GM18517 (cell line): ENCODE results near the gene VNN1.
"Not testable (repeated sequence)": the region's sequence is repeated elsewhere in the genome, so short reads cannot be mapped to it uniquely, and the experiment has no call there.

Experiments
- ATAC-seq: cut with Tn5 transposase; IDR thresholded peaks from one replicate; pipeline ENCODE4 v1.9.1; 2021; ENCODE audit warnings: mild to moderate bottlenecking, moderate library complexity; ENCODE audit not compliant: unreplicated experiment

Gene VNN1

DNA sequence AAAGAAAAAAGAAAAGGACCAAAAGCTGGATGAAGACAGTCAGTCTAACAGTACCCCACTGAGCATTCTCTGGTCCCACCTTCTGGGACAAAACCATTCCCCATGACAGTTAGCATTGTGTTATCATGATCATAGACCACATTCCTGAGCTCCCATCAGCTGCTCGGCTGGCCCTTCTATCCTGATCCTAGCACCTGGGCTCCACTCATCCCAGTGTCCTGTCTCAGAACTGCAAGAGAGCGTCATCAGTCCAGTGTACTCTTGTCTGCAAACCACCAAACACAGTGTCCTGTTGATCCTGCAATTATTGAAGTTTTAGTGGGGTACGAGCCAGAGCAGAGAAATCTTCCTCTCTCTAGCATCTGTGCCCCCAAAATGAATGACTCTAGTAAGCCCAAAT lies 38.9 kb downstream of the VNN1 start:
- ATAC-seq, result no peak

DNA sequence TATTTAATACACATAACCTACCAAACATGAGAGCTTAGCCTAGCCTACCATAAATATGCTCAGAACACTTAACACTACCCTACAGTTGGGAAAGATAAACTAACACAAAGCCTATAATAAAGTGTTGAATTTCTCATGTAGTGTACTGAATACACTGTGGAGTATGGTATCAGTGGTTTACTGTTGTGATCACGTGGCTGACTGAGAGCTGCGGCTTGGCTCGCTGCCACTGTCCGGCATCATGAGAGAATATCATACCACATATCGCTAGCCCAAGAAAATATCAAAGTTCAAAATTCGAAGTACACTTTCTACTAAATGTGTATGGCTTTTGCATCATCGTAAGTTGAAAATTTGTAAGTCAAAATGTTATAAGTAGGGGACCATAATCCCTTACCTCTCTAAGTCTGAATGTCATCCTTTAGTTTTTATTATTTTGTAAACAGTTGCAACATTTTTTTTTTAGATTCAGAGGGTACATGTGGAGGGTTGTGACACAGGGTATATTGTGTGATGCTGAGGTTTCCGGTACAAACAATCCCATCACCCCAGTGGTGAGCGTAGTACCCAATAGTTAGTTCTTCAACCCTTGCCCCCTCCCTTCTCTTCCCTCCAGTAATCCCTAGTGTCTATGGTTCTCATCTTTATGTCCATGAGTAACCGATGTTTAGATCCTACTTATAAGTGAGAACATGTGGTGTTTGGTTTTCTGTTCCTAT lies 40.3 kb downstream of the VNN1 start:
- no peak for ATAC-seq

DNA sequence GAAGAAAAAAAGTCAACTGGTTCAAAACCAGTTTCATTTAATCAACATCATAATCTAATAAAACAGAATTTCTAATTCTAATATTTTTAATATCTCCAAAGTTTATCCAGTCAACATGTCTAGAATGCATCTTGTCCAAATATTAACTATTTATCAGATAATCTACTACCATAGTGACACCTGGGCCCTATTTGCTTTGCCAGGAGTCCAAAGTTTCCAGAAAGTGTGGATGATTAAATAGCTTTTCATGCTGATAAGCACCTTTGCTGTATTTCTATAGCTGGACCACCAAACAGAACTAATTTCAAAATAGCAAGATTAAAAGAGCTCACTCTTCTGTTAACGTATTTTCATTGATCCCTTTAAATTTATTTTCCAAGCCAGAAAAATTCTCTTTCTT lies 42.6 kb downstream of the VNN1 start:
- ATAC-seq, result no peak

DNA sequence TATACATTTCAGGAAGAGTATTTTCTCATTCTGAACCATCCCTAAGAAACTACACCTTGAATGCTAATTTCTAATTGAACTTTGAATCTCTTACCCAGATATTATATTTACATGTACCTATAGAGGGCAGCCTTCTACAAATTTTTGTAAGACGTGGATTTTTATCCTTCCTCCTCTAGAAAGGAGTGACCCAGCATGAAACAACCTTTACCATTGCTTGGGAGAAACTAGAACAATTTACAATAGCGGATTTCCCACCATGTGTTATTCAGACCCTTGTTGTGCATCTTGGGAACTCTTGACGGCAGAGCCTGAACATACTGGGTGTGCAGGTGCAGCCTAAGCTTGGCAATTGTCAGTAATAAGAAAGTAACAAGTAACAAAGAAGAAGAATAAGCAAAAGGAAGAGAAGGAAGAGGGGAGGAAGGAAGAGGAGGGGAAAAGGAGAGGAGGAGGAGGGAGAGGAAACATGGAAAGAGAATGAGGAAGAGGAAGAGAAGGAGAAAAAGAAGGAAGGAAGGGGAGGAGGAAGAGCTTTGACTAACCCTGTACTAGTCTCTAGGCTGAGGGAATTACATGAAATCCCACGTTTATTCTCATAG lies 44.1 kb downstream of the VNN1 start:
- peak; percentile 76 for ATAC-seq

DNA sequence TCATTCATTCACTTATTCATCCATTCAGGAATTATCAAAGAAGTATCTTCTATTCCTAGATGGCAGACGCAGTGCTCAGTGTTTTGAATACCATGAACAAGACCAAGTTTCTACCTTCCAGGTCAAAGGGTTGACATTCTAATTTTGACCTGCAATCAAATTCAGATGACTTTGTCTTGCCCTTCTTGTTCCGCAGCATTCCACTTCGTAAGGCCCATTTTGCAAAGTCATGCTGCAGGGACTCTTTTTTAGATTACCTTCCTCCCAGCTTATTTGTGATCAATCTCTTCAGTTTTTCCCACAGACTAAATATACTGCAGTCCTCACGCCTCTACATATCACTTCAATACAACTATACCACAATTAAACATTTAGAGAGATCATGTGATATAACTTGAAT lies 47.7 kb downstream of the VNN1 start:
- no peak for ATAC-seq

DNA sequence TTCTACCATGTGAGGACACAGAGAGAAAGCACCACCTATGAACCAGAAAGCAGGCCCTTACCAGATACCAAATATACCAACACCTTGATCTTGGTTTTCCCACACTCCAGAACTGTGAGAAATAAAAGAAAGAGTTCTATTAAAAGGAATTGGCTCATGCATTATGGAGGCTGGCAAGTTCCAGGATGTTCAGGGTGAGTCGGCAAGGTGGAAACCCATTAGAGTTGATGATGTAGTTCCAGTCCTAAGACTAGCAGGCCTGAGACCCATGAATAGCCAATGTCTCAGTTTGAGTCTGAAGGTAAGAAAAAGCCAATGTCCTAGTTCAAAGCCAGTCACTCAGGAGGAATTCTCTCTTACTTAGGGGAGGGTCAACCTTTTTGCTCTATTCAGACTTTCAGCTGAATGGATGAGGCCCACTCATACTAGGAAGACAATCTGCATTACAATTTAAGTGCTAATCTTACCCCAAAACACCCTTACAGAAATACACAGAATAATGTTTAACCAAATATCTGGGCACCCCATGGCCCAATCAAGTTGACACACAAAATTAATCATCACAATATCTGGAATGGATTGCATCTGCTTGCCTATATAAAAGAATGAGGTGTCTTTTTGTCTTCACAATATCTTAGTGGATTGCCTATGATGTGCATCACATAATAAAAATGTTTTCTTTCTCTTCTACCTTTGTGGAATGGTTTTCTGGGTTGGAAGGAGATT lies 49.4 kb downstream of the VNN1 start:
- ATAC-seq, result no peak

DNA sequence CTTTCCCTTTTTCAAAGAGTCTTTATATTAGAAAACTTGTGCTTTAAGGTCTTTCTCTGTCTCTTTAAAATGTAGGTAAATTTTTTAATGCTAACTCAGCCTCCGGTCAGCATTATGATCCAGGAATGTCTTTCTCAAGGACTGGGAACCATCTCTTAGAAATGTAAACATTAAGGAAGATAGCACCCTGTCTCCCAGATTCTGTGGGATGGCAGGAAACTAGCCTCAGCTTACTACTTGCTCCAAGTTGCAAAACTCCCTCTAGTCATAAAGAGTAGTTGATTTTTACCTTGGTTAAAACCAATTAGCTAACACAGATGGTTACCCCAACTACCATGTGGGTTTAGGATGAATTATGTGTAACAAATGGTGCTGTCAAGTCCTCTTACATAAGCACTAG lies 50.2 kb downstream of the VNN1 start:
- ATAC-seq, result no peak

DNA sequence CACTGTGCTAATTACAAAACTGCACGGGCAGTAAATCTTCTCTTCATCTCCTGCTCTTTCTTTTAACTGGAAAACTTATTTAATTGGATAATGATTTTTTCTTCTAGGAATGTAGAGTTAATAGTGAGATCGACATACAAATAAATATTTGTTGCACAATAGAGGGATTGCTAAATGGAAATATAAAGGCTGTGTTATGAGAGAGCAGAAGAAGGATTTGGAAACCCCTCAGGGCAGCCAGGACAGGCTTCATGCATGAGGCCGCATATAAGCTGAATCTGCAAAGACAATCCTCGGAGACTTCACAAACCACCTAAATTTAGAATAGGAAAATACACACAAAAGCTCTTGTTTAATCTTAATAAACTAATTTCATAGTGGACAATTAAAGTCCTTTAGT lies 51.9 kb downstream of the VNN1 start:
- ATAC-seq, result no peak

DNA sequence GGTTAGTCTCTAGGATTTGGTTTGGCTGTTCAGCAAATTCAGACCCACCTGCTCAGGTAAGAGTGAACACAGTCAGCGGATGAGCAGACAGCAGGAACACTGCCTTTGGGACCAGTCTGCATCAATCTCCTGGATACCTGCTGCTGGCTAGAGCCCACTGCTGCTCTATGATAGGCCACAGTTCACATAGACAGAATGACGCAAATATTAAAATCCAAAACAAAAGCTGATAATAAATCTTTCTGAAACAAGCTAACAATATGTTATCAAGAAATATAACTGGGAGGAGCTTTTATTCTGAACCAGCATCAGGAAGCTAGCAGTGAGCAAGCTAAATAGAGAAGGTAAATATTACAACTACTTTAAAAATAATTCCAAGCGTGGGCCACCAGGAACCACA lies 54.8 kb downstream of the VNN1 start, which contains the start of gene TAAR1:
Gene TAAR1, minus strand, starts transcription at position 101 of the 400 bp plus-strand sequence. CDS start 13,179 bp downstream, outside the sequence.
- no peak for ATAC-seq

DNA sequence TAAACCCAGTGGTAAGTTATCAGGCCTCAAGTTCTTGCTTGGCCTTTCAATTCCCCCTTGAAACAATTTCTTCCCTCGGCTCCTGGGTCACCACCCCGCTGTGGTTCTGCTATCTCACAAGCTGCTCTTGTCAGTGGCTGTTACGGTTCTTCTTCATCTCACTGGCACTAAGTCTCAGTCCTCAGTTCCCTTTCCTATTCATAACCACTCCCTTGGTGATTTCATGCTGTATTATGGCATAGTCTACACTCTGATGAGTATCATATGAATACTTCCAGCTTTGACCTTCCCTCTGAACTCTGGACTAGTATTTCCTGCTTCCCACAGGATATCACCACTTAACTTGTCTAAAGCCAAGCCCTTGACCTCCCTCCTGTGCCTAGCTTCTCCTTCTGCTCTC lies 62.8 kb downstream of the VNN1 start:
- no peak for ATAC-seq

DNA sequence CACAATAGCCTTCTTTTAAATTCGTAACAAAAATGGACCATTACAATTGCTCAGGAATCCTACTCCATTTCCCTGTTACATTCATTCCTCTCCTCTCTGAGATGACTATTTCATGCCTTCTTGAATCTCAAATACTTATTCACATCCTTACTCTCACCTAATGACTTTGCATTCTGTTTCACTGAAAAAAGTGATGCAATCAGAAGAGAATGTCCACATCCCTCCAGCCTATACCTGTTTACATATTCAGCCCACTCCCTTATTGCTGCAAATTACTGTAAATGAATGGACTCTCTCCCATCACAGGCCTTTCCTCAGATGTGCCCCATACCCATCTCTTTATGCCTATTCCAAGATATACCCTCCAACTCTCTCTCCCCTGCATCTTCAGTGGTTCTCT lies 63.4 kb downstream of the VNN1 start:
- no peak for ATAC-seq

DNA sequence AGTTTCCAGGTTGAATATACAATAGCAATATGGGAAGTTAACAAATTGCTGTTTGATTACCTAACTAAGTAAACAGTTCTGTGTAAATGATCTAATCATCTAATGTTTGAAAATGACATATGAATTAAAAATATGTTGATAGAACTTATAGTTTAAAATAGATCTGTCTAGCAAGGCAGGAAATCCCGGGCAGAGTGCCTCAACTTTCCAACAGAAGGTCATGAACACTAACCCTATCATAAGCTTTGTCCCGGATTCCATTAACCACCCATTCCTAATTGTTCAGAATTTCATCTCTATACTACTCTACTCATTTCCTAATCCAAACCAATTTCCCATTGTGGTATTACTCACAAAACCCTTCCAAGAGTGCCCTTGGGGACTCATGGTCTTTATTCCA lies 65.0 kb downstream of the VNN1 start:
- no peak for ATAC-seq

DNA sequence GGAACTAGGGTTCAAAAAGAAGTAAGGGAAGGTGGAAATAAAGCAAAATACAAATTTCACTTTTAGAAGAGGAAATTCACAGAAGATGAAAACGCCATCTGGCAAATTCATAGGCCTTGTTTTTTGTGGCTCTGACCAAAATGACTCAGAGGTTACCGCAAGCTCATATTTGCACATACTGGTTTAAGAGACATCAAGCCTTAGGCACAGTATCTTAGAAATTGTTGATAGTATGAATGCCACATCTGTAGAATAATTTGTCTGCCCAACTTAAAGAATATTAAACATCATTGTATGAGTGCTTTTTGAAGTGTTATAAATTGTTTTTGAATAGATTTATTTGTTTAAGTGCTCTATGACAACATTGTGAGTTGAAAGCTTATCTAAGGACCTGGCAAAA lies 65.5 kb downstream of the VNN1 start:
- ATAC-seq, result peak; percentile 85

DNA sequence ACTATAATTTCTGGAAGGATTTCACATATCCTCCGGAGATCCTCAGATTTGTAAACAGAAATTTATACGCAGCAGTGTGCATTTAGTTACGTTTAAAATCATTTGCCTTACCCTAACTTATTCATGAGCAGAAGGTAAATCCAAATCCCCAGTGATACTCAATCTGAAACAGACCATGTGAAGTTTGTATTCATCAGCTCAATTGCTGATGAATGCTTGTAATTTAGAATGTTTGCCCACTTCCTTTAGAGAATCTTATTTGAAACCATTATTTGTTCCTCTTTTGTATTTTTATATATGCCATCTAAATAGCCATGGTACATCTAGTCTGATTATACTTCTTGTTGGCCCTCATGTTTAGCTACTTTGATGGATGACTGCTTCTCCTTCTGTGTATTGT lies 70.3 kb downstream of the VNN1 start:
- ATAC-seq, result no peak

DNA sequence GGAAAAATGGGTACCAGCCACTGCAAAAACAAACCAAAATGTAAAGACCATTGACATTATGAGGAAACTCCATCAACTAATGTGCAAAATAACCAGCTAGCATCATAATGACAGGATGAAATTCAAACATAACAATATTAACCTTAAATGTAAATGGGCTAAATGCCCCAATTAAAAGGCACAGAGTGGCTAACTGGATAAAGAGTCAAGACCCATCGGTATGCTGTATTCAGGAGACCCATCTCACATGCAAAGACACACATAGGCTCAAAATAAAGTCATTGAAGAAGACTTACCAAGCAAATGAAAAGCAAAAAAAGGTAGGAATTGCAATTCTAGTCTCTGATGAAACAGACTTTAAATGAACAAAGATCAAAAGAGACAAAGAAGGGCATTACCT lies 76.7 kb downstream of the VNN1 start:
- not testable (repeated sequence) for ATAC-seq

DNA sequence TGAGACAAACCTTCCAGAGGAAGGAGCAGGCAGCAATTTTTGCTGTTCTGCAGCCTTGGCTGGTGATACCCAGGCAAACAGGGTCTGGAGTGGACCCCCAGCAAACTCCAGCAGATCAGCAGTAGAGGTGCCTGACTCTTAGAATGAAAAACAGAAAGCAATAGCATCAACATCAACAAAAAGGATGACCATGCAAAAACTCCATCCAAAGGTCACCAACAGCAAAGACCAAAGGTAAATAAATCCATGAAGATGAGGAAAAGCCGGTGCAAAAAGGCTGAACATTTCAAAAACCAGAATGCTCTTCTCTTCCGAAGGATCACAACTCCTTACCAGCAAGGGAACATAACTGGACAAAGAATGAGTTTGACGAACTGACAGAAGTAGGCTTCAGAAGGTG lies 77.9 kb downstream of the VNN1 start:
- ATAC-seq, result not testable (repeated sequence)

DNA sequence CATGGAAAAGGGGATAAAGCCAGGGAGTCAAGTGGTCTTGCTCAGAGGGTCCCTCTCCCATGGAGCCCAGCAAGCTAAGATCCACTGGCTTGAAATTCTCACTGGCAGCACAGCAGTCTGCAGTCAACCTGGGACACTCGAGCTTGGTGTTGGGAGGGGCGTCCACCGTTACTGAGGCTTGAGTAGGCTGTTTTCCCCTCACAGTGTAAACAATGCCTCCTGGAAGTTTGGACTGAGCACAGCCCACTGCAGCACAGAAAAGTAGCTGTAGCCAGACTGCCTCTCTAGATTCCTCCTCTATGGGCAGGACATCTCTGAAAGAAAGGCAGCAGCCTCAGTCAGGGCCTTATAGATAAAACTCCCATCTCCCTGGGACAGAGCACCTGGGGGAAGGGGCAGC lies 78.6 kb downstream of the VNN1 start:
- not testable (repeated sequence) for ATAC-seq

DNA sequence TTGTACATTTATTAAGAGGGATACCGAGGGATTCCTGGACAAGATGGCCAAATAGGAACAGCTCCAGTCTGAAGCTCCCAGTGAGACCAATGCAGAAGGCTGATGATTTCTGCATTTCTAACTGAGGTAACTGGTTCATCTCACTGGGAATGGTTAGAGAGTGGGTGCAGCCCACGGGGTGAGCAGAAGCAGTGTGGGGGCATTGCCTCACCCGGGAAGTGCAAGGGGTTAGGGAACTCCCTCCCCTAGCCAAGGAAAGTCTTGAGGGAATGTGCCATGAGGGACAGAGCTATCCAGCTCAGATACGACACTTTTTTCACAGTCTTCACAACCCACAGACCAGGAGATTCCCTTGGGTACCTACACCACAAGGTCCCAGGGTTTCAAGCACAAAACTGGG lies 79.1 kb downstream of the VNN1 start:
- ATAC-seq, result no peak

DNA sequence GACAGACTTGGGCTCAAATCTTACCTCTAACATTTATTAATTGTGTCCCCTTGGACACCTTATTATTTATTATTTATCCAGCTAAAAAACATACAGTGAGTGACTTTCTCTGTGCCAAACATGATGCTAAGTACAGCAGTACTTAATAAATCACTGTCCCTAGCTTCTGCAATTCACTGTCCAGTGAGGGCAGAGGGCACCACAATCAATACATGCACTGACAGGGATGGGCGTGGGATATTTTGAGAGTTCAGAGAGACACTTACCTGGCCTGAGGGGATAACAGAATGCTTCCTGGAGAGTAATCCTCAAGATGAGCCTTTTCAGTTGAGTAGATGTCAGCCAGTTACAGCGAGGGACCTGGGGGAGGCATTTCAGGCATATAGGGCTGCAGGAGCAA lies 80.5 kb downstream of the VNN1 start:
- no peak for ATAC-seq
